Osteoblast (primary cell): ENCODE measurements around the gene PACS2. TPM values are rescaled to one million over a fixed set of nuclear protein-coding genes. Genes with fewer than 3 reads are reported as not detected.

ENCODE experiments used
- DNase-seq: peaks from one replicate; pipeline ENCODE4 v3.0.0; 2011; ENCODE audit warnings: low spot score, mixed read lengths; ENCODE audit not compliant: insufficient read length; ENCODE audit errors: missing footprints
- H2AFZ ChIP-seq: 2 replicates; pipeline ENCODE4 v1.6.0; 2011; ENCODE audit warnings: mild to moderate bottlenecking, low read length
- H3K27ac ChIP-seq: 2 replicates; pipeline ENCODE4 v1.5.1; 2011; ENCODE audit warnings: mild to moderate bottlenecking, low read depth, low read length, moderate library complexity
- H3K27me3 ChIP-seq: 2 replicates; pipeline ENCODE4 v1.6.0; 2012; ENCODE audit warnings: mild to moderate bottlenecking, control low read depth, inconsistent platforms, low read length, moderate library complexity; ENCODE audit not compliant: insufficient read depth
- H3K36me3 ChIP-seq: 2 replicates; pipeline ENCODE4 v1.5.1; 2011; ENCODE audit warnings: mild to moderate bottlenecking, low read length, control low read depth, moderate library complexity; ENCODE audit not compliant: insufficient read depth
- H3K4me1 ChIP-seq: 2 replicates; pipeline ENCODE4 v1.5.1; 2011; ENCODE audit warnings: mild to moderate bottlenecking, low read length, control low read depth, moderate library complexity; ENCODE audit not compliant: insufficient read depth
- H3K4me2 ChIP-seq: 2 replicates; pipeline ENCODE4 v1.6.0; 2011; ENCODE audit warnings: mild to moderate bottlenecking, low read length; ENCODE audit not compliant: insufficient read depth
- H3K4me3 ChIP-seq: fragments of 200-600 bp; sonication (generic); 3 replicates; pipeline ENCODE4 v1.5.1; 2012; ENCODE audit warnings: mild to moderate bottlenecking, low read length, inconsistent platforms; ENCODE audit not compliant: insufficient read depth
- H3K79me2 ChIP-seq: 2 replicates; pipeline ENCODE4 v1.6.0; 2012; ENCODE audit warnings: mild to moderate bottlenecking, low read length, control low read depth, inconsistent platforms; ENCODE audit not compliant: insufficient read depth
- H3K9me3 ChIP-seq: 2 replicates; pipeline ENCODE4 v1.5.1; 2011; ENCODE audit warnings: low read depth, low read length, control low read depth
- H4K20me1 ChIP-seq: 2 replicates; pipeline ENCODE4 v1.6.0; 2012; ENCODE audit warnings: mild to moderate bottlenecking, low read length, control low read depth; ENCODE audit not compliant: insufficient read depth
- total RNA-seq: library from RNA; depleted of rRNA; stranded (reverse); fragments of >200 nt; gene quantifications from 2 replicates; pipeline ENCODE4 v1.2.3, GENCODE V29; 2012
- TF ChIP-seq, protein P1 (sequence below): IDR thresholded peaks from 2 replicates; pipeline ENCODE4 v1.5.1; 2011; ENCODE audit warnings: mild to moderate bottlenecking, low read depth, low read length, moderate library complexity; ENCODE audit errors: extremely low read depth

Gene PACS2
- total RNA-seq, 1 donor: 81.1 TPM

DNA sequence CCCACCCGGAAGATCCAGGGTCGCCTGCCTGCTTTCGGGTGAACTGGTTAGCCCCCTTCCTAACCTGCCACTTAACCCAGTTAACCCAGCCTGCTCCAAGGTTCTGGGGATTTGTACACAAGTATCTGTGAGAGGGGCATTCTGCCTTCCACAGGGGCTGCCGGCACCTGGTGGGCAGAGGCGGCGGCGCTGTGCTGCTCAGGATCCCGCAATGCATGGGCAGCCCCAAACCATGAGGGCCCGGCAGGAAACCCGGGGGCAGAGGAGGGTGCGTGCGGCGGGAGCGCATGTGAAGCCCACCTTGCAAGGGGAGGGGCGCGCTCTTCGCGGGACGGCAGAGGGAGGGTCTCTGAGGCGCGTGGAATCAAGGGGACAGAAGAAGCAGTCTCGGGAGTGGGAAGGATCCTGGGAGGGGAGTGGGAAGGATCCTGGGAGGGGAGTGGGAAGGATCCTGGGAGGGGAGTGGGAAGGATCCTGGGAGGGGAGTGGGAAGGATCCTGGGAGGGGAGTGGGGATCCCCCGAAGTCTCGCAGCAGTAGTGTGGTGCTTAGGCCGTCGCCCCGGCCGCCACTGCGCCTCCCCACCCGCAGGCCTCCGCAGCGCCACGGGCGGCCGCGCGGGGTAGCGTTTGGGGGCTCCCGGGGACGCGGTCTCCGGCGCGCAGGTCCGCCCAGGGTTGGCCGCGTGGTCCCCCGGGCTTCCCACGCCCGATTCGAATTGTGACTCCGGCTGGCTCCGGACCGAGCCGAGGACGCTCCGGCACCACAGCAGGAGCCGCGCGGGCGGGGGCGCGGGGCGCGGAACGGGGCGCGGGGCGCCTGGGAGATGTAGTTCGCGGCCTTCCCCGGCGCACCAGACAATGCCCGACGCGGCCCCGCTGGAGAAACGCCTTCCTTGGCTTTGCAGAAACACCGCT, 100.2 kb downstream of the PACS2 start:
- TF ChIP-seq, protein P1, sequence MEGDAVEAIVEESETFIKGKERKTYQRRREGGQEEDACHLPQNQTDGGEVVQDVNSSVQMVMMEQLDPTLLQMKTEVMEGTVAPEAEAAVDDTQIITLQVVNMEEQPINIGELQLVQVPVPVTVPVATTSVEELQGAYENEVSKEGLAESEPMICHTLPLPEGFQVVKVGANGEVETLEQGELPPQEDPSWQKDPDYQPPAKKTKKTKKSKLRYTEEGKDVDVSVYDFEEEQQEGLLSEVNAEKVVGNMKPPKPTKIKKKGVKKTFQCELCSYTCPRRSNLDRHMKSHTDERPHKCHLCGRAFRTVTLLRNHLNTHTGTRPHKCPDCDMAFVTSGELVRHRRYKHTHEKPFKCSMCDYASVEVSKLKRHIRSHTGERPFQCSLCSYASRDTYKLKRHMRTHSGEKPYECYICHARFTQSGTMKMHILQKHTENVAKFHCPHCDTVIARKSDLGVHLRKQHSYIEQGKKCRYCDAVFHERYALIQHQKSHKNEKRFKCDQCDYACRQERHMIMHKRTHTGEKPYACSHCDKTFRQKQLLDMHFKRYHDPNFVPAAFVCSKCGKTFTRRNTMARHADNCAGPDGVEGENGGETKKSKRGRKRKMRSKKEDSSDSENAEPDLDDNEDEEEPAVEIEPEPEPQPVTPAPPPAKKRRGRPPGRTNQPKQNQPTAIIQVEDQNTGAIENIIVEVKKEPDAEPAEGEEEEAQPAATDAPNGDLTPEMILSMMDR: peak; percentile 39
- no peaks in the 10 kb centered on the region for H3K9me3 ChIP-seq
- no peaks in the 10 kb centered on the region for H3K36me3 ChIP-seq
- H3K4me1 ChIP-seq: peaks cover 8% of the 10 kb centered on the region
- H3K27ac ChIP-seq: no peak overlapping the region
- DNase-seq: peak; percentile 100
- peak overlapping the region; percentile 77 for H3K4me2 ChIP-seq
- H3K79me2 ChIP-seq: peaks cover 4% of the 10 kb centered on the region
- H4K20me1 ChIP-seq: peaks cover 7% of the 10 kb centered on the region
- H3K4me3 ChIP-seq: peak overlapping the region; percentile 70
- H2AFZ ChIP-seq: peak overlapping the region; percentile 35
- H3K27me3 ChIP-seq: peaks cover 16% of the 10 kb centered on the region

DNA sequence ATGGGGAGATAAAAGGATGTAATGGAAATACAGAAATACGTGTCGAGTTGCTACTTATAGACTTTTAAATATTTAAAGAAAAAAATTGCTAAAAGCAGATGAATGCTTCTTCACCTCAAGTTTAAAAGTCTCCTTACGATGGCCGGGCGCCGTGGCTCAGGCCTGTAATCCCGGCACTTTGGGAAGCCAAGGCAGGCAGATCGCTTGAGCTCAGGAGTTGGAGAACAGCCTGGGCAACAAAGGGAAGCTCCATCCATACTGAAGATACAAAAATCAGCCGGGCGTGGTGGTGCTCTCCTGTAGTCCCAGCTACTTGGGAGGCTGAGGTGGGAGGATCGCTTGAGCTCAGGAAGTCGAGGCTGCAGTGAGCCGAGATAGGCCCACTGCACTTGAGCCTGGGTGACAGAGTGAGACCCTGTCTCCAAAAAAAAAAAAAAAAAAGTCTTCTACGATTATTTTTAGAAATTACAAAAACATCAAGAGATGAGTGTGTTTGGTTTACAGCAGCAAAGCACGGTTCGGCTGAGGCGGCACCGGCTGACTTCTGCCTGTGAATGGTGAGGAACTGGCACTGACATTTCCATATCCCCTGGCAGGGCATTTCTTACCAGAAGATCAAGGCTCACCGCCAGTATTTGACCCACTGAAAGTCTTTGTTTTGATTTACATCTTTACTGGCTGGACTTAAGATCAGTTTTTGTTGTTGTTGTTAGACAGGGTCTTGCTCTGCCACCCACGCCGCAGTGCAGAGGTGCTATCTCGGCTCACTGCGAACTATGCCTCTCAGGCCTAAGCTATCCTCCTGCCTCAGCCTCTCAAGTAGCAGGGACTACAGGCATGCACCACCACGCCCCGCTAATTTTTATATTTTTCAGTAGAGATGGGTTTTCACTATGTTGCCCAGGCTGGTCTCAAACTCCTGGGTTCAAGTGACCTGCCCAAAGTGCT, 101.2 kb downstream of the PACS2 start:
- no peak overlapping the region for H3K27ac ChIP-seq
- peaks cover 4% of the 10 kb centered on the region for H4K20me1 ChIP-seq
- H3K4me3 ChIP-seq: peak overlapping the region; percentile 70
- H3K27me3 ChIP-seq: peaks cover 11% of the 10 kb centered on the region
- peaks cover 9% of the 10 kb centered on the region for H3K79me2 ChIP-seq
- TF ChIP-seq, protein P1: no peak
- no peaks in the 10 kb centered on the region for H3K36me3 ChIP-seq
- peak; percentile 73 for DNase-seq
- H2AFZ ChIP-seq: no peak overlapping the region
- H3K9me3 ChIP-seq: no peaks in the 10 kb centered on the region
- peak overlapping the region; percentile 77 for H3K4me2 ChIP-seq
- peaks cover 11% of the 10 kb centered on the region for H3K4me1 ChIP-seq

DNA sequence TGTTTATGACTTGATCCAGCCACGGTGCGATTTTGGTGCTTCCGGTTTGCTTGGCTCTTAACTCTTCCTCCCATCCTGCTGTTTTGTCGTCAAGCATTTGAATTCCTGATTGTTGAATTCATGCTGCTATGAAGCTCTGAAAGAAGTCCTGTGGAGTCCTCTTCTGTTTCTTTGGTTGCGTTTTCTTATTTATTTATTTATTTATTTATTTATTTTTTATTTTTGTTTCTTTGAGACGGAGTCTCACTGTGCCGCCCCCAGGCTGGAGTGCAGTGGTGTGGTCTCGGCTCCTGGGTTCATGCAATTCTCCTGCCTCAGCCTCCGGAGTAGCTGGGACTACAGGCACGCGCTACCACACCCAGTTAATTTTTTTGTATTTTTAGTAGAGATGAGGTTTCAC, 102.1 kb downstream of the PACS2 start:
- peaks cover 19% of the 10 kb centered on the region for H3K4me1 ChIP-seq
- no peak overlapping the region for H2AFZ ChIP-seq
- peaks cover 18% of the 10 kb centered on the region for H3K79me2 ChIP-seq
- no peak overlapping the region for H3K4me2 ChIP-seq
- H3K9me3 ChIP-seq: no peaks in the 10 kb centered on the region
- H3K4me3 ChIP-seq: no peak overlapping the region
- H3K27me3 ChIP-seq: peaks cover 9% of the 10 kb centered on the region
- no peak overlapping the region for H3K27ac ChIP-seq
- no peaks in the 10 kb centered on the region for H3K36me3 ChIP-seq
- DNase-seq: peak; percentile 82
- H4K20me1 ChIP-seq: peaks cover 10% of the 10 kb centered on the region
- TF ChIP-seq, protein P1: no peak
